NB4 (cell line): ENCODE measurements around the gene CLPTM1.
A peak's percentile ranks its signal among the peaks of the same experiment; 100 is the strongest.

Experiments
- DNase-seq: peaks from one replicate; pipeline ENCODE4 v3.0.0; 2010; ENCODE audit warnings: low read depth
- H3K4me3 ChIP-seq: one replicate; pipeline ENCODE4 v1.5.1; 2011; ENCODE audit warnings: mild to moderate bottlenecking, low read depth, low read length, moderate library complexity
- MYC ChIP-seq: IDR thresholded peaks from 2 replicates; pipeline ENCODE4 v1.6.1; 2011; ENCODE audit warnings: low read depth, low read length
- POLR2A ChIP-seq: IDR thresholded peaks from 2 replicates; pipeline ENCODE4 v1.6.1; 2011; ENCODE audit warnings: mild to moderate bottlenecking; ENCODE audit not compliant: insufficient read length; ENCODE audit errors: extremely low read depth
- TF ChIP-seq, protein P1 (sequence below): IDR thresholded peaks from 2 replicates; pipeline ENCODE4 v1.6.1; 2011; ENCODE audit warnings: low read depth, low read length
- TF ChIP-seq, protein P2 (sequence below): IDR thresholded peaks from one replicate; pipeline ENCODE4 v1.5.1; 2012; ENCODE audit warnings: low read depth, low read length

CLPTM1 gene

DNA sequence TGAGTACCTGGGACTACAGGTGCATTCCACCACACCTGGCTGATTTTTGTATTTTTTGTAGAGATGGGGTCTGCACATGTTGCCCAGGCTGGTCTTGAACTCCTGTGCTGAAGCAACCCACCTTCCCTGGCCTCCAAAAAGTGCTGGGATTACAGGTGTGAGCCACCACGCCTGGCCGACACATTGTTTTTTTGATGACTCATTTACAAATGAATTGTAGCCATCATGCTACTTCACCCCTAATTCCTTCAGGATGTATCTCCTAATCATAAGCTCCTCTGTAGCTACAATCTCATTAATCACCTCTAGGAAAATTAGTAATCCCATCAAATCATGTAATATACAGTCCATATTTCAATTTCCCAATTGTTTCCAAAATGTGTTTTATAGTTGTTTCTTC lies 64.0 kb downstream of the CLPTM1 start:
- no peak for DNase-seq
- no peak overlapping the region for H3K4me3 ChIP-seq
- TF ChIP-seq, protein P1, sequence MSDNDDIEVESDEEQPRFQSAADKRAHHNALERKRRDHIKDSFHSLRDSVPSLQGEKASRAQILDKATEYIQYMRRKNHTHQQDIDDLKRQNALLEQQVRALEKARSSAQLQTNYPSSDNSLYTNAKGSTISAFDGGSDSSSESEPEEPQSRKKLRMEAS, result no peak
- TF ChIP-seq POLR2A (no peak), MYC (no peak)
- TF ChIP-seq, protein P2, sequence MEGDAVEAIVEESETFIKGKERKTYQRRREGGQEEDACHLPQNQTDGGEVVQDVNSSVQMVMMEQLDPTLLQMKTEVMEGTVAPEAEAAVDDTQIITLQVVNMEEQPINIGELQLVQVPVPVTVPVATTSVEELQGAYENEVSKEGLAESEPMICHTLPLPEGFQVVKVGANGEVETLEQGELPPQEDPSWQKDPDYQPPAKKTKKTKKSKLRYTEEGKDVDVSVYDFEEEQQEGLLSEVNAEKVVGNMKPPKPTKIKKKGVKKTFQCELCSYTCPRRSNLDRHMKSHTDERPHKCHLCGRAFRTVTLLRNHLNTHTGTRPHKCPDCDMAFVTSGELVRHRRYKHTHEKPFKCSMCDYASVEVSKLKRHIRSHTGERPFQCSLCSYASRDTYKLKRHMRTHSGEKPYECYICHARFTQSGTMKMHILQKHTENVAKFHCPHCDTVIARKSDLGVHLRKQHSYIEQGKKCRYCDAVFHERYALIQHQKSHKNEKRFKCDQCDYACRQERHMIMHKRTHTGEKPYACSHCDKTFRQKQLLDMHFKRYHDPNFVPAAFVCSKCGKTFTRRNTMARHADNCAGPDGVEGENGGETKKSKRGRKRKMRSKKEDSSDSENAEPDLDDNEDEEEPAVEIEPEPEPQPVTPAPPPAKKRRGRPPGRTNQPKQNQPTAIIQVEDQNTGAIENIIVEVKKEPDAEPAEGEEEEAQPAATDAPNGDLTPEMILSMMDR, result no peak

DNA sequence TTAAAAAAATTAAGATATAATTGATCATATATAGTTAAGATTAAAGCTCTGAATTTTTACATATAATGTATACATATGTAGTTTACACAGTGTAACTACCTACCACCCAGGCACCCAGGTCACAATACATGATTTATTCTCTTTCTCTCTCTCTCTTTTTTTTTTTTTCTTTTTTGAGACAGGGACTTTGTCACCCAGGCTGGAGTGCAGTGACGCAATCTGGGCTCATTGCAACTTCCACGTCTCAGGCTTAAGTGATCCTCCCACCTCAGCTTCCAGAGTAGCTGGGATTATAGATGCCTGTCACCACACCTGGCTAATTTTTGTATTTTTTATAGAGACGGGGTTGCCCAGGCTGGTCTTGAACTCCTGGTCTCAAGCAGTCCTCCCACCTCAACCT lies 64.9 kb downstream of the CLPTM1 start:
- TF ChIP-seq, protein P1, result no peak
- no peak for TF ChIP-seq MYC
- no peak for TF ChIP-seq POLR2A
- TF ChIP-seq, protein P2, result no peak
- peak; percentile 48 for DNase-seq

DNA sequence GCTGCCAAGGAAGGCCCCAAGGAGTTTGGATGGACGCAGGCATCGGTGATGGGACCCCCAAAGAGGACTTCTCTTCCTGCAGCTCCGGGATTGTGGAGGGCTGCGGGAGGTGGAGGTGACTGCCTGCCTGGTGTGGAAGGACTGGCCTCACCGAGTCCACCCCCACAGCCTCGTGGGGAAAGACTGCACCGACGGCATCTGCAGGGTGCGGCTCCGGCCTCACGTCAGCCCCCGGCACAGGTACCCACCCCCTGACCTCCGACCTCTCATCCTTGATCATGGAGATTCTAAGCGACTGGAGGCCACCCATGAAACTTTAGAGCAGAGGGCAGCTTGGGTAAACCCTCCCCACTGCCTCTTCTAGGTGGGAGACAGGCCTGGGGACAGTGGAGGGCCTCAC lies 66.8 kb downstream of the CLPTM1 start:
- H3K4me3 ChIP-seq, result no peak overlapping the region
- TF ChIP-seq POLR2A (no peak), MYC (no peak)
- TF ChIP-seq, protein P2, result no peak
- TF ChIP-seq, protein P1, result no peak
- DNase-seq, result no peak

More for the DNA sequence above, 64.9 kb downstream of the CLPTM1 start:
- H3K4me3 ChIP-seq, result no peak overlapping the region

DNA sequence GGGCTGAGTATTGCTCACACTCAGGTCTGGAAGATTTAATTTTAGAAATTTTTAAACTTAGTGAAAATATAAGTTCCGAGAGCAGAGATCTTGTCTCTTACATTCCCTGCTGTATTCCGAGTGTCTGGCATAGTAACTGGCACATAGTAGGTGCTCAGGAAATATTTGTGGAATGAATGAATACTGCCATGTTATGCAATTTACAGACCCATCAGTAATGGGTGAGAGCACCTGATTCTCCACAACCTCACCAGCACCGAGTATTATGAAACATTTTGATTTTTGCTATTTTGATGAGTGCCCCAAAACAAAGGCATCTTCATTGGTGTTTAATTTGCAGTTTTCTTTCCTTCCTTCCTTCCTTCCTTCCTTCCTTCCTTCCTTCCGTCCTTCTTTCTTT lies 67.9 kb downstream of the CLPTM1 start:
- no peak overlapping the region for H3K4me3 ChIP-seq
- no peak for DNase-seq
- TF ChIP-seq, protein P1, result no peak
- no peak for TF ChIP-seq MYC
- TF ChIP-seq, protein P2, result no peak
- no peak for TF ChIP-seq POLR2A

DNA sequence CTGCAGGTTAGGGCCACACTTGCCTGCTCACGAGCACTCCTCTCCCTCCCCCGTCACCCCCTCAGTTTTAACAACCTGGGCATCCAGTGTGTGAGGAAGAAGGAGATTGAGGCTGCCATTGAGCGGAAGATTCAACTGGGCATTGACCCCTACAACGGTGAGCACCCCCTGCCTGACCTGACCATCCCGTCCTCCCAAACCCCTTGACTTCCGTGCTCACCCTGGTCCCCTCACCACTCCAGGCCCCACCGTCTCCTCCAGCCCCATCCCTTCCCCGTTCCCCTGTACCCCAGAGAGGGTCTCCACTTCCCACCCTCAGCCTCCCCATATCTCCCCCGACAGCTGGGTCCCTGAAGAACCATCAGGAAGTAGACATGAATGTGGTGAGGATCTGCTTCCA lies 70.1 kb downstream of the CLPTM1 start:
- DNase-seq, result no peak

More for the DNA sequence above, 70.1 kb downstream of the CLPTM1 start:
- no peak for TF ChIP-seq POLR2A
- TF ChIP-seq, protein P2, result no peak
- TF ChIP-seq, protein P1, result no peak
- TF ChIP-seq MYC, result no peak
- H3K4me3 ChIP-seq, result no peak overlapping the region
